D721Med (cell line): ENCODE results near the gene FMN1.

Source experiments
- DNase-seq: peaks from one replicate; pipeline ENCODE4 v3.0.0; 2011; ENCODE audit warnings: low spot score; ENCODE audit not compliant: insufficient read length
- FAIRE-seq: peaks from 2 replicates; lab custom pipeline; 2011; peaks lifted over from hg19 to GRCh38; lab: Jason Lieb, UNC
- CTCF ChIP-seq: IDR thresholded peaks from 2 replicates; pipeline ENCODE4 v1.5.1; 2012; ENCODE audit warnings: mild to moderate bottlenecking, control low read depth; ENCODE audit not compliant: insufficient read depth; ENCODE audit errors: missing control alignments

The FMN1 gene

DNA sequence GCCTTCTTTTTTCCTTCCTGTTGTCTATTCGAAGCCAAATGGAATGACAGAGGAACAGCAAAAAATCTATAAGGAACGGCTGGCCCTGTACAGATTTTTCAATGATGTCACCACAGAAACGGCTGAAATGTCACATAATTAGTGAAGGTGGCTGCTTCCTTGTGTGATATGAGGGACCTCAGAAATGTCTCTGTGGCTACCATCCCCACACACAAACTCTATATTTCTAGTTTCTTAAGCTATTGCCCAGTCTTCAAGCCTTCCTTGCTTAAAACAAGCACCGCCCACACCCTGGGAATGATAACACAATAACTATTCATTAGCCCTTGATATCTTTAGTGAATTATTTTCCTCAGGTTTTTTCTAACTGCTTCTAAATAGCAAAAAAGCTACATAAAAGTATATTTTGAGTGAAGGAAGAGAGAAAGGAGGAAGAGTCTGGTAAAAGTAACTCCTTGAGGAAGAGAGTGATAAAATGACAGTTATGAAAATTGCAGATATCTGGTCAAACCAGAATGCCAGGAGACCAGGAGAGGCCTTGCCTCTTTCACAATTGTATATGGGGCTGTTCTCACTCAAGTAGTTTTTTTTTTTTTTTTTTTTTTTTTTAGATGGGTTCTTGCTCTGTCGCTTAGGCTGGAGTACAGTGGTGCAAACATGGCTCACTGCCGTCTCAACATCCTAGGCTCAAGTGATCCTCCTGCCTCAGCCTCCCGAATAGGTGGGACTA is 38.7 kb downstream of the FMN1 start:
- no peak for TF ChIP-seq CTCF
- DNase-seq: no peak
- FAIRE-seq: no peak

DNA sequence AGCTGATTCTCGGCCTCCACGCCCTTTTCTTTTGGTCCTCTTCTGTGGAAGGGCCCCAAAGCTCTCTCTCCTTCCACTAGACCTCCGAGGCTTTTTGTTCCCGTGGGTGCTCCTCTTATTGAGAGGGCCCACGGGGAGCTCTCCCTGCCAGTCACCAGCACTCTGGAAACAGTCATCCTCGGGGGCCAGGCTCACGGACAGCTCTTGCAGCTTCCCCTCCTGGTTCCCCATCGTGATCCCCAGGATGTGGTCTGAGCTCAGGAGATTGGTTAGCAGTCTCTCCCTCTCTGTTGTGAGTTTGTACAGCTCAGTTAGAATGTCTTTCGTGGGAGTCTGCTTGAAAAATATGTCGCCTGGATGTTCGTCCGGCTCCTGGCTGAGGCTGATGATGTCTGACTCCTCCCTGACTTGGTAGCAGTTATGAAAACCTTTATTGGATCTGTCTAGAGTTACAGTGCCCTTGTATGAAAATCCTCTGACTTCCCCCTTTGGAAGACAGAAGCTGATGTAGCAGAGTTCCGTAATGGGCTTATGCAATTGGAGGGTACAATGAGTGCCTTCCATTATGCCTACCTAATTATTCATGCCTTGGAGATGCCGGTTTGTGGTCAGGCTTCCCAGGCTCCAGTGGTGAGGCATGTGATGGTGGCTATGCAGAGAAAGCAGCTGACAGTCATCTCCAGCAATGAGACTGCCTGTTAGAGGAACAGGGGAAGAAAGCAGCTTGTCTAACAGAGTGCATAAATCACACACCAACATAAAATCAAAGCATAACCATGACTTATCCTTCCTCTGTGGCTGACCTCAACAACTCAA is 40.0 kb downstream of the FMN1 start:
- no peak for FAIRE-seq
- DNase-seq: no peak
- TF ChIP-seq CTCF: no peak

DNA sequence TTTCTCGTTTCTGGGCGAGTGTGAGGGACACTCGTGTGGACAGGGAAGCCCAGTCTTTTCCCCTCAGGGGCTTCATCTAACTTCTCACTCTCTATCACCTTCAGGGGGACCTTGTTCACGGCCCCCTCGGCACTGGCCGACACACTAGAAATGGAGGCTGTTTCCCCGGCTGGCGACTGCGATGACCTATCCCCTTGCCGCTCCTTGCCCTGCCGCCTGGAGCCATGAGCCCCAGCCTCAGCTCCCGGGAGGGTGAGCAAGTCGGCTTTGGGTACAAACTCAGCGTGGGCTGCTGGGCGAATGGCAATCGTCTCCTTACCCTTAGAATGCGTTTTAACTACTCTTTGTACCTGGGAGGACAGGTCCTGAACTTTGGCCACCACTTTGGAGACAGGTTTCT is 41.0 kb downstream of the FMN1 start:
- TF ChIP-seq CTCF: no peak
- no peak for FAIRE-seq
- DNase-seq: no peak

DNA sequence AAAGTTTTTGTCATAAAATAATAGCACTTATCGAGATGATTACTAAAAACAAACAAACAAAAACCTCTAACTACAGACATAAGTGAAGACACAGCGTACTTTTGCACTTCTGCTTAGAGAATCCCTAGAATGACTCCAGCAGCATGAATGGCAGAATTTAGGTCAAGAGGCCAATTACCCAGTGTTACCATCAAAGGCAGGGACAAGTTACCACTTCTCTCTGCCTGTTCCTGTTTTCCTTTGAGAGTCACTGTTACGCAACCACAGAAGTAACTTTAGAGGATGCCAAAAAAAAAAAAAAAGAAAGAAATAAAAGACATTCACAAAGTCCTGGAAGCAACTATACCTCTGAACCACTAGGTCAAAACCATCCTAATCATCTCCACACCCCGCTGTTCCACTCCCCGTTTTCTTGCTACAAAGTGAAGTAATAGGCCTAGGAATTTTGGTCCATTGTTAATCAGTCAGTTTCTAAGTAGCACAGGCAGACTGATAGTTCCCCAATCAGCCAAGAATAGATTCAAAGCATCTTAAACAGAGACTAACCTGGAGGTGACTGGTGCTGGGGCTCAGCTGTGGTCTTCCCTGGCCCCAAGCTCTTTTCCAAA is 41.9 kb downstream of the FMN1 start:
- DNase-seq: no peak
- TF ChIP-seq CTCF: no peak
- FAIRE-seq: no peak

- no peak for TF ChIP-seq CTCF
- FAIRE-seq: no peak
- DNase-seq: no peak
These were observed 43.5 kb downstream of the FMN1 start for GRCh38 chr15:33150971-33151370.

DNA sequence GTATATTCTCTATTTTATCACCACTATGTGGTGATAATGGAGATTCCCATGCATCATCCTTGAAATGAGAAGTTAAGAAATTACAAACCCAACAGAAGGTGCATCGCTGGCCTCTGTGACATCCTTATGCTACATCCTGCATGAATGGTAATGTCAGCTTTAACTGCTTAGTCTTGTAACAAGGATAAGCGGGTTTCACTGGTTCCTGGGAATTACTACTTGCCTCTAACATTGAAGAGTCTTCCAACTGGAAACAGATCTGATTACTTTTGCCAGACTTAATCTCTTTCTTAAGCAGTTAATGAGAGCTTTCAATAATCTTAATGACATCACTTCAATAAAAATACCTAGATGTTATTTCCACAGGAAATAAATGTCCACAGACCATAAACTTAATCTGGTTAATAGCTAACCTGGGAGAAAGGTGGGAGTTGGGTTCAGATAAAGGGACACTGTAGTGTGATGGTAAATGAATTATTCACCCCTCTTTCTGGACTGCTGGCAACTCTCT is 44.0 kb downstream of the FMN1 start:
- peak; percentile 94 for FAIRE-seq
- TF ChIP-seq CTCF: no peak
- DNase-seq: peak; percentile 23
